ENCODE data around the gene SNED1.

The SNED1 gene

GRCh38 chr2:241067501-241068135, 69.2 kb downstream of the SNED1 start:
- DNase-seq (ENCODE audit: low read depth in 2 of 2): no peak

- DNase-seq (ENCODE audit: low read depth in 2 of 2): no peak
Observed at GRCh38 chr2:241068136-241068941, 69.9 kb downstream of the SNED1 start.

GRCh38 chr2:241068942-241069810, 70.8 kb downstream of the SNED1 start:
- DNase-seq (ENCODE audit: low read depth in 2 of 2): no peak

GRCh38 chr2:241069821-241070281, 71.4 kb downstream of the SNED1 start:
- DNase-seq (ENCODE audit: low read depth in 2 of 2): no peak

- no peak for DNase-seq (ENCODE audit: low read depth in 2 of 2)
Observed at GRCh38 chr2:241070361-241070760, 71.9 kb downstream of the SNED1 start.

- DNase-seq (ENCODE audit: low read depth in 2 of 2): no peak
Observed at GRCh38 chr2:241070811-241071676, 72.6 kb downstream of the SNED1 start.

- no peak for DNase-seq (ENCODE audit: low read depth in 2 of 2)
Observed at GRCh38 chr2:241071677-241072111, 73.3 kb downstream of the SNED1 start.

- DNase-seq (ENCODE audit: low read depth in 2 of 2): no peak
Observed at GRCh38 chr2:241072151-241072550, 73.7 kb downstream of the SNED1 start.

GRCh38 chr2:241072553-241073165, 74.2 kb downstream of the SNED1 start:
- DNase-seq (ENCODE audit: low read depth in 2 of 2): no peak

- no peak for DNase-seq (ENCODE audit: low read depth in 2 of 2)
Observed at GRCh38 chr2:241073166-241074064, 75.0 kb downstream of the SNED1 start.

- no peak for DNase-seq (ENCODE audit: low read depth in 2 of 2)
Observed at GRCh38 chr2:241074065-241074818, 75.8 kb downstream of the SNED1 start.

GRCh38 chr2:241074901-241075540, 76.6 kb downstream of the SNED1 start:
- DNase-seq (ENCODE audit: low read depth in 2 of 2): no peak

GRCh38 chr2:241080405-241081189, 82.2 kb downstream of the SNED1 start:
- DNase-seq (ENCODE audit: low read depth in 2 of 2): no peak

- DNase-seq (ENCODE audit: low read depth in 2 of 2): no peak
Observed at GRCh38 chr2:241081190-241081642, 82.8 kb downstream of the SNED1 start.

- no peak for DNase-seq (ENCODE audit: low read depth in 2 of 2)
Observed at GRCh38 chr2:241081643-241082340, 83.4 kb downstream of the SNED1 start.

- DNase-seq (ENCODE audit: low read depth in 2 of 2): no peak
Observed at GRCh38 chr2:241082341-241083090, 84.1 kb downstream of the SNED1 start.
